CD4-positive, alpha-beta T cell treated with Interferon gamma for 1 hour (primary cell): ENCODE measurements around the gene TMEM198.

Experiments used
- DNase-seq: peaks from one replicate; pipeline ENCODE4 v3.0.0-alpha.2; 2020

The TMEM198 gene

DNA sequence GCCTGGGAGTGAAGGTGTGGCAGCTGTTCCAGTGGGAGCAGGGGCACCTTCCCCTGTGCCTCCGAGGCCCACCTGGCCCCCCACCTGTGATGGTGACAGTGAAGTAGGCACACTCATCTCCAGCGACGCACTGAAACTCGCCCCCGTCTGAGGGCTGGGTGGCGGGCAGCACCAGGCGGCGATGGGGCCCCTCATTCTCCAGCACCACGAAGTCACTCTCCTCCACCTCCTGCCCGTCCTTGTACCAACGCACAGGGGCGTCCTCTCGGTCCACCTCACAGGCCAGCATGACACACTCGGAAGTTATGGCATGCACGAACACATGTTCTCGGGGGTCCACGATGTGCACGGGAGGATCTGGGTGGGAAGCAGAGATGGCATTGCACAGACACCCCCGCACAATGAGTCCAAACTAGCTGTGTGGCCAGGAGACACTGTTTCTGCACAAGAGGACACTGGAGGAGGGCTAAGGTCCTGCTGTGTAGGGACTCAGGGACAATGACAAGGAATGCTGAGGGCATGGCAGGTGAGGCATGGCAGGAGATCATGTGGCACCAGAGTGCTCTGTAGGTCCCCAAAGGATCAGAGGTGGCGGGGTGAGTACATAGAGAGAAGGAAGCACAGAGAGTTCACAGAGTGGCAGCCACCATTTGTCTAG, 19.6 kb downstream of the TMEM198 start:
- DNase-seq, result no peak

DNA sequence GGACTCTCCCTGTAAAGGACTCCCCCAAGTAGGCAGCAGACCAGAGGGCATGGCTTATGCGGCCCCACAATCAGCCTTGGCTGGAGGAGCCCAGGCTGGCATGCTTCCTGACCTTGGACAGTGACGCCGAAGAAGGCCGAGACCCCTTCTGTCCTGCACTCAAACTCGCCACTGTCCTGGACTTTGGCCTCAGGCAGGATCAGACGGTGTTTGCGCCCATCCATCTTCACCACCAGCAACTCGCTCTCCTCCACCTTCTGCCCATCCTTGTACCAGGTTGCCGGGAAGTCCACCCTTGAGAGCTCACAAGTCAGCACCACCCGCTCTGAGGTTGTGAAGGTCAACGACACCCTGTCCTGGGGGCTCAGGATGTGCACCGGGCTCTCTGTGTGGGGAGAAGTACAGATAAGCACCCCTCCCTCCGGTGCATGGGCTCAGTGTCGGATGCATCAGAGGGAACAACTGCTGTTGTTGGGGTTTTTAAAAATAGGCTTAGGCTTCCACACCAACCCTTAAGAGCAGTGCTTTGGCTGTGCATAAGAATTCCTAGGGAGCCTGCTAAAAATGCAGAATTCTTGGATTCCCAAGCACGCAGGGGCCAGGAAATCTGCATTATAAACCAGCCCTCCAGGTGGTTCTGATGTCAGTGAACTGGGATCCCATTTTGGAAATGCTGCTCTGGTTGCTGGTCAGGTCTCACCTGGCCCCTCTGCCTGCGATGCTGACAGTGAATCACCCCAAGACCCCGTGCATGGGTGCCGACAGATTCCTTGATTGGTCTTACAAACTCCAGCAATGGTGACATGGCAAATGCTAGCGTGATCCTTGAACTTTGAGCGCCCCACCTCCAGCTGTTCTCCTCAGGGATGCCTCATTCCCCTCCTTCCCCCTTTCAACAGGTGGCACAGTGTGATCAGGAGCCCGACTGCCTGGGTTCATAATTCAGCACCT, 21.6 kb downstream of the TMEM198 start:
- no peak for DNase-seq

DNA sequence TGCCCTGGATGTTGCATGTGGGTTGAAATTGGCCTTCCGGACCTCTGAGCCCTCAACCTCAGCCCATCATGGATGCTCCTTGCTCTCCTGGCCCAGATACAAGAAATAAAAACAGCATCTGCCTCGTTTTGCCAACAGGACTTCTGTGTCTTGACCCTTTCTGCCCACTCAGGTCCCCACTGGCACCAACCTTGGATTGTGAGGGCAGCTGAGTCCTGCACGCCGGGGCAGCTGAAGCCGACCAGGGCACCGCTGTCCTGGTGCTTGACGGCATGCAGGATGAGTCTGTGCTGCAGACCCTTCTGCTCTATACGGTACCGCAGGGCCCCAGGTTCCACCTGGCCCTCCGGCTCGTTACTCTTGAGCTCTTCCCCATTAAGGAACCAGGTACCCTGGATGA, 22.8 kb downstream of the TMEM198 start:
- DNase-seq, result no peak

DNA sequence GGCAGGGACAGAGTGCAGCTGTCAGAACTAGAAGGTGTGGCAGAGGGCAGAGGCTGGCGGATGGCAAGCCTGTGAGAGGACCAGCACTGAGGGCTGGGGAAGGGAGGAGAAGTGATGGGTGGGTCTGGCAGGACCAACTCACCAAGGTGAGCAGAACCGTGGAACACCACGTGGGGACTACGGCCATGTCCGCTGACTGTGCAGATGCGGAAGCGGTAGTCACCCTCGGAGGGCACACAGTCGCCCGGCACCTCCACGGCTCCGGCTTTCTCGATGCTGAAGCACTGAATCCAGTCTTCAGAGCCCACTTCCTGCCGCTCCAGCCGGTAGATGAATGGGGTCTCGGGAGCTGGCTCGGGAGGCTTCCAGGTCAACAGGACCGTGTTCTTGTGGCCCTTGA, 23.3 kb downstream of the TMEM198 start:
- DNase-seq, result no peak

DNA sequence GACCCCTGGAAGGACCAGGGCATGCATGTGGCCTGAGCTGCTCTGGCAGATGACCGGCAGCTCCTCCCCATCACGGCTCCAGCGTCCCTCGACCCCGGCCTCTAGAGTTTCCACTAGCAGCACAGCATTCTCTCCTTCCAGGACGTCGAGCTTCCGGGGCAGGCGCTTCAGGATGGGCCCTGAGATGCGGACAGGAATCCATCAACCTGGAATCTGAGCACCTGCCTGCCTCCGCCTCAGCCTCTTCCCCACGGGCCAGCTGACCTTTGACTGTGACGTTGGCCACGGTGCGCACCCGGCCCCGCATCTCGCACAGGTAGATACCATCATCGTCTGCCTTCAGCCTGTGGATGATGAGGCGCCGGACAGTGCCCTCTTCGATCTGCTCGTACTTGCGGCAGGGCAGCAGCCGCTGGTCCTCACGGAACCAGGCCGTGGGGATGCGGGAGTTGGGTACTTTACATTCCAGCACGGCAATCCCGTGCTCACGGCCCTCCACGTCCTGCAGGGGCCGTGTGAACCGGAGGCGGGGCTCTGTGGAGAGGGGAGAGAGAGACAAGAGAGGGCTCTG, 24.0 kb downstream of the TMEM198 start:
- DNase-seq, result no peak

DNA sequence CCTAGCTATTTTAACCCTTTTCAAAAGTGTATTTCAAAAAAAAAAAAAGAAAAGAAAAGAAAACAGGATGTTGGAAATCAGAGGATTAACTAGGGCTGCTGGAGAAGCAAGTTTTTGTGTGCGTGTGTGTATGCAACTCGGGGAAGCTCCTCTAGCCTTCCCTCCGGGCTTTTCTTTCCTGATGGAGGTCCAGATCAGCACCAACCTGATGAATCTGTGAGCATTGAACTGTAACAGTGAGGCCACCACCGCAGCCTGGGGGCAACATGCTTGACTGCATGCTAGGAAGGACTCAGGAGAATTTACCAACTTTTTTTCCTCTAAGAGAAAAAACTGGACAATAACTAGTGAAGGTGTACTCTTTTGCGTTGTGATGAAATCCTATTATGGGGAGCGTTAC, 25.2 kb downstream of the TMEM198 start:
- no peak for DNase-seq

DNA sequence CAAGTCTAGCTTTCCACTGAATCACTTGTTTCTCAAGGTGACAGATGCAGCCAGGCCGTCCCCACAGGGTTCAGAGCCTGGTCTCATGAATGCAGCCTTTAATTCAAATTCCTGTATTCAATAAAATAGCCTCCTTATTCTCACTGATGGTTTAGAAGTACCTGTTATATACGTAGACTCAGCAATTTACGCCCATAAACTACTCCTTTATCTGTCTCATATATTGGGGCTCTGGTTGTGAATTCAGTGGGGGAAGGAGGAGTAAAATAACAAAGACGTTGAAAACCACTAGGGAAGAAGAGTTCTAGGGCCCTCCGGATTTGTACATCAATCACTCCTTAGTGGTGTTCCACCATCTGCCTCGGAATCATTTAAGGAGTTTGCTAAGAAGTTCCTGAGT, 25.8 kb downstream of the TMEM198 start:
- DNase-seq, result no peak

DNA sequence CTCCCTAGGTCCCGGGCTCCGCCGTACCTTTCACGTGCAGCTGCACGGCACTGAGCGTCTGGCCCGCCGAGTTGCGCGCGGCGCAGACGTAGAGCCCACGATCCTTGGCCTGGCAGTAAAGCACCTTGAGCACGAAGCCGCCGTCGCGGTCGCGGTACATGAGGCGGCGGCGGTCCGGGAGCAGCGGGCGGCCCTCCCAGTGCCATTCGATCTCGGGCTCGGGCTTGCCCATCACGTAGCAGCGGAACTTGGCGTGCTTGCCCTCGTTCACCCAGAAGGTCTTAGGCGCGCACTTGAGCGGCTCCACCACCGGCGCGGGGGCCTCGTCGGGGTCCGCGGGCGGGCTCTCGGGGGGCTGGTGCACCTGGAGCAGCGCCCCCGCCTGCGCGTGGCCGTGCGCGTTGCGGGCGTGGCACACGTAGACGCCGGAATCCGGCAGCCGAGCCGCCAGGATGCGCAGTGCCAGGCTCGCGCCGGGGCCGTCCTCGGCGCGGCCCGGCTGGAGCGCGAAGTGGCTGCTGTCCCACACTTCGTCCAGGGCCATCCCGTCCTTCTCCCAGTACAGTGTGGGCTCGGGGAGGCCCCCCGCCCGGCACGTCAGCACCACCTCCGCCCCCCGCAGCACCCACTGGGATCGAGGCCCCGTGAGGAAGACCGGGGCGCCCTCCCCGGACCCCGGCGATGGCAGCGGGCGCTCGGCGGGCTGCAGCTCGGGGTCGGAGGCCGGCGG, 26.5 kb downstream of the TMEM198 start:
- no peak for DNase-seq

DNA sequence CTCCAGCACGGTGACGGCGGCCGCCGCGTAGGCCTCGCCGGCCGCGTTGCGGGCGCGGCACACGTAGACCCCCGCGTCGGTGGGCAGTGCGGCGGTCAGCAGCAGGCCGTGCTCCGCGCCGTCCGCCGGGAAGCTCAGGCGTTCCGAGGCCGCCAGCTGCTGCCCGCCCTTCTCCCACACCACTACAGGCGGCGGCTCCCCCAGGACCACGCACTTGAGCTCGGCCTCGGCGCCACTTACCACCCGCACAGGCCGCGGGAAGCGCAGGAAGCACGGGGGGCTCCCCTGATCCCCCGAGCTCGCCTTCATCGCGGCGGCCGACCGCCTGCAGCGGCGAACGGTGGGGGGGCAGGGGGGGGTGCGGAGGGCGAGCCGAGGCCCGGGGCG, 27.1 kb downstream of the TMEM198 start:
- no peak for DNase-seq

DNA sequence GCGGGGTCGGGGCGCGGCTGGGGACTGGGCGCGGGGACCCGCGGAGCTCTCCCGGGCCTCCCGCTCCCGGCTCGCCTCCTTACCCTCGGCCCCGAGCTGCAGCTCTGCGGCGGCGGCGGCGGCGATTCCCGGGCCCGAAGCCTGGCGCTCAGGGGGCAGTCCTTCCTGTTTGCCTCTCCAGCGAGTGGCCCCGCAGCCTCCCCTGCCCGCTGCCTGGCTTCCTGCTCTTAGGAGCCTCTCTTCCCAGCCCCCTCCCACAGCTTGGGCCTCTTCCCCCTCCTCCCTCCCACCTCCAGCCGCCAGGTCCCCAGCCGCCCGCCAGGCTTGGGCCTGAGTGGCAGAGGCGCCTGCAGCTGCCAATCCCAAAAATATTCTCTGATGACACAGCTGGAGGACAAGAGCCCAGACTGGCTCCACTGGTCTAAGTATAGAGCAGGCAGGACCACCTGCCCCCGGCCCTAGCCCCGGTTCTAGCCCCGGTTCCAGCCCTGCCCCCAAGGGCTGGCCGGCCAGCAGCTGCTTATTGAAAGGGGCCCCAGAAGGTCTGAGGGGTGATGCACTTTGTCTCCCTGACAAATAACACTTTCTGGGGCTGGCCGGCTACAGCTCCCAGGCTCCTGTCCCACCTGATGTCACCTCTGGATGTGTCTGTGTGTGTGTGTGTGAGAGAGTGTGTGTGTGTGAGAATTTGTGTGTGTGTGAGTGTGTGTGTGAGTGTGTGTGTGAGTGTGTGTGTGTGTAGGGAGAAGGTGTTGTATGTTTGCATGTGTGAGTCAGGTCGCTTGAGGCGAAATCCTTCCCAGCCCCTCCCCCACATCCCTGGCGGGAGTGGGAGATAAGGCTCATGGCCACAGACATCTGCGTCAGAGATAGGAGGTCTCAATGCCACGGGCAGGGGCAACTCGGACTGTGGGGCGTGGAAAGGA, 27.7 kb downstream of the TMEM198 start, which contains the start of gene OBSL1:
Gene OBSL1 (minus strand): TSS at position 229 of the 926 bp plus-strand sequence. CDS start 307 bp downstream, outside the sequence.
- no peak for DNase-seq

DNA sequence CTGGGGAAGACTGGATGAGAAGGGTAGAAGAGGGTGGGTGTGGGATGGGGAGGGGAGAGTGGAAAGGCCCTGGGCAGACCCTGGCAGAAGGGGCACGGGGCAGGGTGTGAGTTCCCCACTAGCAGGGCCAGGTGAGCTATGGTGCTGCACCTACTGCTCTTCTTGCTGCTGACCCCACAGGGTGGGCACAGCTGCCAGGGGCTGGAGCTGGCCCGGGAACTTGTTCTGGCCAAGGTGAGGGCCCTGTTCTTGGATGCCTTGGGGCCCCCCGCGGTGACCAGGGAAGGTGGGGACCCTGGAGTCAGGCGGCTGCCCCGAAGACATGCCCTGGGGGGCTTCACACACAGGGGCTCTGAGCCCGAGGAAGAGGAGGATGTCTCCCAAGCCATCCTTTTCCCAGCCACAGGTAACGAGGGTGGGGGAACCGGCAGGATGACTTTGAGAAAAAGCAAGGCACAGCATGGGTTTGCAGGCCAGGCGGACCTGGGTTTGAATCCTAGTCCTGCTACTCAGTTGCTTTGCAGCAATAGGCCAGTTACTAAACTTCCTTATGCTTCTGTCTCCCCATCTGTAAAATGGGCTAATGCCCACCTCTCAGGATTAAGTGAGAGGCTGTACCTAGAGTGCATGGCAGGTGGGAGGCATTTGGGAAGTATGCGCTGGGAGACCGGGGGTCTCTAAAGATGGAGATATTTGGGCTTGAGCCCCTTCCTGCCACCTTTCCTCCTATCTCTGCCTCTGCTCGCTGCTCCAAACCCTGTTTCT, 28.6 kb downstream of the TMEM198 start, which contains the start of gene INHA:
Gene INHA (plus strand): TSS at position 74 of the 765 bp plus-strand sequence. CDS start 65 bp downstream, at position 139.
- DNase-seq, result no peak

DNA sequence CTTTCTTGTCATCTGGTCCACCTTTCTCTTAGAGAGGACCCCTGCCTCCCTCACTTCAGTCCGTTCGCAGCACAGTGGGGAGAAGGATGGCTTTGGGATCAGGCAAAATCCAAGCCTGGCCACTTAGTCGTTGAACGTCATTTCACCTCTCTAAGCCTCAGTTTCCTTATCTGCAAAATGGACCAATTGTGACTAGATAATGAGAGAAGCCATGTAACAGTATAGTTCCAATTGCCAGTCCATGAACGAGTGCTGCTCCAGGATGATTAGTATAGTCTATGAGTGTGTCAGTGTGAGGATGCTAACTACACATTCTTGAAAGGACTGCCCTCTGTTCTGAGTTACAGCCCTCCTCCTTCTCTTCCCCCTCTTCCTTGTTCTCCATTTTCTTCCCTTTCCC, 29.3 kb downstream of the TMEM198 start:
- DNase-seq, result no peak

DNA sequence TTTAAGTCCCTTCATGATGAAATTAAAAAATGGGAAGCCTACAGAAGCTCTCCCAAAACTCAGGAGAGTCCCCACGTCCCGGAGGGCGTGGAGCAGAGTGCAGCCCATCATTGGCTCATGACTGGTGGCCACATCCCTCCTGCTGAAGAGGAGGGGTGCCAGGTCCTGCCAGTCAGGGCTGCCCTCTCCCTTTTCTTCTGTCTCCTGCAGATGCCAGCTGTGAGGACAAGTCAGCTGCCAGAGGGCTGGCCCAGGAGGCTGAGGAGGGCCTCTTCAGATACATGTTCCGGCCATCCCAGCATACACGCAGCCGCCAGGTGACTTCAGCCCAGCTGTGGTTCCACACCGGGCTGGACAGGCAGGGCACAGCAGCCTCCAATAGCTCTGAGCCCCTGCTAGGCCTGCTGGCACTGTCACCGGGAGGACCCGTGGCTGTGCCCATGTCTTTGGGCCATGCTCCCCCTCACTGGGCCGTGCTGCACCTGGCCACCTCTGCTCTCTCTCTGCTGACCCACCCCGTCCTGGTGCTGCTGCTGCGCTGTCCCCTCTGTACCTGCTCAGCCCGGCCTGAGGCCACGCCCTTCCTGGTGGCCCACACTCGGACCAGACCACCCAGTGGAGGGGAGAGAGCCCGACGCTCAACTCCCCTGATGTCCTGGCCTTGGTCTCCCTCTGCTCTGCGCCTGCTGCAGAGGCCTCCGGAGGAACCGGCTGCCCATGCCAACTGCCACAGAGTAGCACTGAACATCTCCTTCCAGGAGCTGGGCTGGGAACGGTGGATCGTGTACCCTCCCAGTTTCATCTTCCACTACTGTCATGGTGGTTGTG, 30.9 kb downstream of the TMEM198 start:
- DNase-seq, result no peak

DNA sequence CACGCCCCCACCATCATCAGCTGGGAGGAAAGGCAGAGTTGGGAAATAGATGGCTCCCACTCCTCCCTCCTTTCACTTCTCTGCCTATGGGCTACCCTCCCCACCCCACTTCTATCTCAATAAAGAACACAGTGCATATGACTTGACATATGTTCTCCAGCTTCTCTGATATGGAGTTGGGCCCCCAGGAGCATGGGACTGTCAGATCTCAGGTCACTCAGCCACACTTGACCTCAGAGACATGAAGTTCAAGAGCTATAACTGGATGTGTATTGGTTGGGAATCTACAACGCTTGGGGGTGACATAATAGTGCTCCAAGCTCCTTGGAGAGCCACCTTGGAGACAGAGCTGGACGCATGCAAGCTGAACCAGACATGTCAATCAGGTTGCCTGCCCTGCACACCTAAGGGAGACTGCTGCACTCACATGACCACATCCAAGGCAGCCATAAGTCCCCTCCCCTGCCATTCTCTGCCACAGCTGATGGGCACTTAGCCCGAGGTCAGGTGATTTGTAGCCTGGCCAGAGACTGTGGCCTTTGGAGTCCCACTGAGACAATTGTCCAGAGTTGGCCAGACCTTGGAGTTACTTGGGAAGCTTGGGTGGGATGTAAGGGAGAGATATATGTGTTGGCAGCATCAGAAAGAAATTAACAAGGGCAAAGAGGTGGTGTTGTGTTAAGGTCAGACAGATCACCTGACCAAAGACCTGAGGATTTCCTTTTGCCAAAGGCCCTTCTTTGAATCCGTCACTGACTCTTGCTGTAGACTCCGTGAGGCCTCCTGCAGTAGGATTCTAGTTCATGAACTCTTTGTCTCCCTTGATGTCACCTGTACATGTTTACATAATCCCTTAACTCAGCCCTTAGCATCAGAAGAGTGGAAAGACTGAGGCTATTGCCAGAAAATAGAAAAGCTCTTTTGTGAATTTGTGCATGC, 32.0 kb downstream of the TMEM198 start:
- no peak for DNase-seq

DNA sequence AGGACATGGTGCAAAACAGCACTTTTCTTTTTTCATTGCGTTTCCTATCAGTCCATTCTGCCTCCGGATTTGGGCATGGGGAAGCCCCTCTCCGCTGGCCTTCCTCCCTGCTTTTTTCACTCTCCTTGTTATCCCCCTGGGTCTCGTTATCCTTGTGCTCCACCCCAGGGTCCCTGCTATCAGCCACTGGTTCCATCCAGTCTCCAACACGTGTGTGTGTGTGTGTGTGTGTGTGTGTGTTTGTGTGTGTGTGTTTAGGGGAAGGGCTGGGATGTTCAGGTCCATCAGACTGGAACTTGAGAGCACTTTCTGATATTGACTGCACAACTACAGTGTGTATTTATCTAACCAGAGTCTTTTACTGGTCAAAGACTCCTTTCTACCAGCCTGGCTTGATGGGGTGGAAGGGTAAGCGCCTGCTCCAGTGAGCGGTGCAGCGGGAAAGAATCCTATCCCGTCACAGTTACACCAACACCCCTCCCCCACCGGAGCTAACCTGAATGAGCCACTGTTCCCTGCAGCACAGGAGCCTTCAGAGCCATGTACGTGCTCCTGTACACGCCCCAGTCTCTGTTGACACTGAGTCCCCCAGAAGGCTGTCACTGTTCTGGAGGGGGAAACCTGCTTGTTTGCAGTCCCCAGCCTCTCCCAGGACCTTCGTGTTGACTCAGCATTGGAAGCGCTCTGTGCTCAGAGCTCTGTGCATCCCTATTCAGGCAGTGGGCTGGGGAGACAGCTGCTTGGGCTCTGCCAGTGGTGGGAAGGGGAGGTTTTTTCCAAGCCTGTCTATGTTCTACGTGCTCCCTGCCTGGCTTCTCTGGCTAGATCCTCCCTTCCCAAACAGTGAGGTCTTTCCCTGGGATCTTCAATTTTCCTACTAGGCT, 32.9 kb downstream of the TMEM198 start:
- DNase-seq, result no peak

DNA sequence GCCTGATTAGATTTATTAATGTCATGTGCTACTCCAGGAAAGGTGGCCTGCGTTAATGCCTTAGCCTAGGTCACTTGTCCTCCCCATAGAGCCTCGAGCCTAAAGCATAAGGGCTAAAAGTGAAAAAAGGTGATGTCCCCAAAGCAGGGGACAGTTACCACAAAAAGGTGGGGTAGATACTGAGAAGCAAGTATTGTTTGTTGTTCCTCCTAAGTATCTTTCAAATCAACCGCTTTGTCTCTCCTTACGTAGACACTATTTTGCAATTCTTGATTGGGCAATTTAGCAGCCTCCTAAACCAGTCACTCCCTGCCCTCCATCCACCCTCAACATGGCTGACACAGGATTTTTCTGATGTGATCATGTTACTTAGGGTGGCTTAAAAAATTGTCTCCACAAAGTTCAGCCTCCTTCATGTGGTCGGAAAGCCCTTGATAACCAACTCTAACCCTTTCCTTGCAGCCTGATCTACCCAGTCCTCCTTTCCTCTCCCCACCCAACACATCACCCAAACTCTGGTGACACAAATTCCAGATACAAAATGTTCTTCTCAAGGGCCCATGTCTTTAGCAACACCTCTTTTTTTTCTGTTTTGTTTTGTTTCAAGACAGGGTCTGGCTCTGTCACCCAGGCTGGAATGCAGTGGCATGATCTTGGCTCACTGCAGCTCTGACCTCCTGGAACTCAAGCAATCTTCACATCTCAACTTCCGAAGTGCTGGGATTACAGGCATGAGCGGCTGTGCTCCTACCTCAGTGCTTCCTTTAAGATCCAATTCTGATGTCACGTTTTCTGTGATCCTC, 35.2 kb downstream of the TMEM198 start:
- no peak for DNase-seq

DNA sequence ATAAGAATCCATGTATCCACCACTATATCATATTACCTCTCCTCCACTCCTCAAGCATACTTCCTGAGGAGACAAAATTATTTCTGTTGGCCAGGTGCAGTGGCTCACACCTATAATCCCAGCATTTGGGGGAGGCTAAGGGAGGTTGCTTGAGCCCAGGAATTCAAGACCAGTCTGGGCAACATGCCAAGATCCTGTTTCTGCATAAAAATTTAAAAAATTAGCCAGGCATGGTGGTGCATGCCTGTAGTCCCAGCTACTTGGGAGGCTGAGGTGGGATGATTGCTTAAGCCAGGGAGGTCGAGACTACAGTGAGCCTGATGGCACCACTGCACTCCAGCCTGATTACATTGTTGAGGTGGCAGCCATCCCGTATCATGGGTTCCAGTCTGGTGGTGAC, 37.5 kb downstream of the TMEM198 start:
- DNase-seq, result no peak
